HEK293 (cell line): Measurements from ENCODE around the gene MSH2.

Source experiments
- GFI1B ChIP-seq: fragments of 450-650 bp; formaldehyde crosslinking; IDR thresholded peaks from 2 replicates; pipeline ENCODE4 v1.5.1; 2016; ENCODE audit warnings: missing biosample characterization, missing genetic modification characterization
- REPIN1 ChIP-seq: fragments of 450-650 bp; formaldehyde crosslinking; IDR thresholded peaks from 2 replicates; pipeline ENCODE4 v1.5.1; 2017; ENCODE audit warnings: missing biosample characterization, missing genetic modification characterization, low read depth
- ZBTB17 ChIP-seq: fragments of 450-650 bp; formaldehyde crosslinking; IDR thresholded peaks from 2 replicates; pipeline ENCODE4 v1.5.1; 2016; ENCODE audit warnings: missing biosample characterization, missing genetic modification characterization
- ZNF221 ChIP-seq: fragments of 450-650 bp; formaldehyde crosslinking; IDR thresholded peaks from 2 replicates; pipeline ENCODE4 v1.5.1; 2017; ENCODE audit warnings: missing biosample characterization, missing genetic modification characterization, borderline replicate concordance
- ZNF398 ChIP-seq: fragments of 450-650 bp; formaldehyde crosslinking; IDR thresholded peaks from 2 replicates; pipeline ENCODE4 v1.5.1; 2017; ENCODE audit warnings: missing biosample characterization, missing genetic modification characterization
- ZNF530 ChIP-seq: fragments of 450-650 bp; formaldehyde crosslinking; IDR thresholded peaks from 2 replicates; pipeline ENCODE4 v1.5.1; 2016; ENCODE audit warnings: low read depth, missing biosample characterization, missing genetic modification characterization
- ZNF544 ChIP-seq: fragments of 450-650 bp; formaldehyde crosslinking; IDR thresholded peaks from 2 replicates; pipeline ENCODE4 v1.5.0; 2017; ENCODE audit warnings: missing biosample characterization, missing genetic modification characterization
- ZNF707 ChIP-seq: fragments of 450-650 bp; formaldehyde crosslinking; IDR thresholded peaks from 2 replicates; pipeline ENCODE4 v1.5.1; 2016; ENCODE audit warnings: missing biosample characterization, missing genetic modification characterization
- TF ChIP-seq, protein P1 (sequence below): fragments of 450-650 bp; formaldehyde crosslinking; IDR thresholded peaks from 2 replicates; pipeline ENCODE4 v1.5.1; 2016; ENCODE audit warnings: missing biosample characterization, missing genetic modification characterization
- TF ChIP-seq, protein P2 (sequence below): fragments of 450-650 bp; formaldehyde crosslinking; IDR thresholded peaks from 2 replicates; pipeline ENCODE4 v1.5.1; 2016; ENCODE audit warnings: missing biosample characterization, missing genetic modification characterization
- TF ChIP-seq, protein P3 (sequence below): fragments of 450-650 bp; formaldehyde crosslinking; IDR thresholded peaks from 2 replicates; pipeline ENCODE4 v1.5.1; 2016; ENCODE audit warnings: missing biosample characterization, missing genetic modification characterization, low read depth

DNA sequence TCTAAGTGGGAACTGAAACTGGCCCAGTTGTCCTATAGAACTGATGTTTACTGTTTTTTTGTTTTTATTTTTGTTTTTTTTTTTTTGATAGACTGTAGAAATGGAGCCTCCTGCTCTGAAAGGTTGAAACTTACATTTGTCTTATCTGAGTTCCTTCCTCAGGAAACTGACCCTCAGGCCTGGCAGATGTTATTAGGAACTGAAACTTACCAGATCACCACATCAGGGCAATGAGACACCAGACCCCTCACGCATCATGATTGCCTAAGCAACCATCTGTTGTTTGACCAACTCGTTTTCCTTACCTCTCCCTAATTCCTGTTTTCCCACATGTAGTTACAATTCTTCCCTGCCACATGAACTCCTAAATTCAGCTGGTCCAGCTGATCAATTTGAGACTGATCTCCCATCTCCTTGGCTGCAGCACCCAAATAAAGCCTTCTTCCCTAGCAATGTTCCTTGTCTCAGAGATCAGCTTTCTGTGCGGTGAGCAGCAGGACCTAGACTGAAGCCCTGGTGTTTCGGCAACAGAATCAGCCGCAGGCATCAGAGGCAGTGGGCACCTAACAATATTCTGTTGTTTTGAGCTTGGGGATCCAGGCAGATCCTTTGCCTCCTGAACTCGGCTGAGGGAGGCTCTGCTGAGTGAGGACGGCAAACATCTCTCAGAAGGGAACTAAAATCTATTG is 96.8 kb downstream of the MSH2 start:
- TF ChIP-seq ZBTB17 (tag by site-specific recombination) (no peak), GFI1B (tag by site-specific recombination) (no peak), ZNF398 (no peak), ZNF544 (tag by site-specific recombination) (no peak), ZNF221 (tag by site-specific recombination) (no peak), REPIN1 (tag by site-specific recombination) (no peak), ZNF530 (tag by site-specific recombination) (no peak), ZNF707 (tag by site-specific recombination) (no peak)
- TF ChIP-seq, protein P1, sequence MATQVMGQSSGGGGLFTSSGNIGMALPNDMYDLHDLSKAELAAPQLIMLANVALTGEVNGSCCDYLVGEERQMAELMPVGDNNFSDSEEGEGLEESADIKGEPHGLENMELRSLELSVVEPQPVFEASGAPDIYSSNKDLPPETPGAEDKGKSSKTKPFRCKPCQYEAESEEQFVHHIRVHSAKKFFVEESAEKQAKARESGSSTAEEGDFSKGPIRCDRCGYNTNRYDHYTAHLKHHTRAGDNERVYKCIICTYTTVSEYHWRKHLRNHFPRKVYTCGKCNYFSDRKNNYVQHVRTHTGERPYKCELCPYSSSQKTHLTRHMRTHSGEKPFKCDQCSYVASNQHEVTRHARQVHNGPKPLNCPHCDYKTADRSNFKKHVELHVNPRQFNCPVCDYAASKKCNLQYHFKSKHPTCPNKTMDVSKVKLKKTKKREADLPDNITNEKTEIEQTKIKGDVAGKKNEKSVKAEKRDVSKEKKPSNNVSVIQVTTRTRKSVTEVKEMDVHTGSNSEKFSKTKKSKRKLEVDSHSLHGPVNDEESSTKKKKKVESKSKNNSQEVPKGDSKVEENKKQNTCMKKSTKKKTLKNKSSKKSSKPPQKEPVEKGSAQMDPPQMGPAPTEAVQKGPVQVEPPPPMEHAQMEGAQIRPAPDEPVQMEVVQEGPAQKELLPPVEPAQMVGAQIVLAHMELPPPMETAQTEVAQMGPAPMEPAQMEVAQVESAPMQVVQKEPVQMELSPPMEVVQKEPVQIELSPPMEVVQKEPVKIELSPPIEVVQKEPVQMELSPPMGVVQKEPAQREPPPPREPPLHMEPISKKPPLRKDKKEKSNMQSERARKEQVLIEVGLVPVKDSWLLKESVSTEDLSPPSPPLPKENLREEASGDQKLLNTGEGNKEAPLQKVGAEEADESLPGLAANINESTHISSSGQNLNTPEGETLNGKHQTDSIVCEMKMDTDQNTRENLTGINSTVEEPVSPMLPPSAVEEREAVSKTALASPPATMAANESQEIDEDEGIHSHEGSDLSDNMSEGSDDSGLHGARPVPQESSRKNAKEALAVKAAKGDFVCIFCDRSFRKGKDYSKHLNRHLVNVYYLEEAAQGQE, result no peak
- TF ChIP-seq, protein P2, sequence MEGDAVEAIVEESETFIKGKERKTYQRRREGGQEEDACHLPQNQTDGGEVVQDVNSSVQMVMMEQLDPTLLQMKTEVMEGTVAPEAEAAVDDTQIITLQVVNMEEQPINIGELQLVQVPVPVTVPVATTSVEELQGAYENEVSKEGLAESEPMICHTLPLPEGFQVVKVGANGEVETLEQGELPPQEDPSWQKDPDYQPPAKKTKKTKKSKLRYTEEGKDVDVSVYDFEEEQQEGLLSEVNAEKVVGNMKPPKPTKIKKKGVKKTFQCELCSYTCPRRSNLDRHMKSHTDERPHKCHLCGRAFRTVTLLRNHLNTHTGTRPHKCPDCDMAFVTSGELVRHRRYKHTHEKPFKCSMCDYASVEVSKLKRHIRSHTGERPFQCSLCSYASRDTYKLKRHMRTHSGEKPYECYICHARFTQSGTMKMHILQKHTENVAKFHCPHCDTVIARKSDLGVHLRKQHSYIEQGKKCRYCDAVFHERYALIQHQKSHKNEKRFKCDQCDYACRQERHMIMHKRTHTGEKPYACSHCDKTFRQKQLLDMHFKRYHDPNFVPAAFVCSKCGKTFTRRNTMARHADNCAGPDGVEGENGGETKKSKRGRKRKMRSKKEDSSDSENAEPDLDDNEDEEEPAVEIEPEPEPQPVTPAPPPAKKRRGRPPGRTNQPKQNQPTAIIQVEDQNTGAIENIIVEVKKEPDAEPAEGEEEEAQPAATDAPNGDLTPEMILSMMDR (tag by site-specific recombination), result no peak
- TF ChIP-seq, protein P3, sequence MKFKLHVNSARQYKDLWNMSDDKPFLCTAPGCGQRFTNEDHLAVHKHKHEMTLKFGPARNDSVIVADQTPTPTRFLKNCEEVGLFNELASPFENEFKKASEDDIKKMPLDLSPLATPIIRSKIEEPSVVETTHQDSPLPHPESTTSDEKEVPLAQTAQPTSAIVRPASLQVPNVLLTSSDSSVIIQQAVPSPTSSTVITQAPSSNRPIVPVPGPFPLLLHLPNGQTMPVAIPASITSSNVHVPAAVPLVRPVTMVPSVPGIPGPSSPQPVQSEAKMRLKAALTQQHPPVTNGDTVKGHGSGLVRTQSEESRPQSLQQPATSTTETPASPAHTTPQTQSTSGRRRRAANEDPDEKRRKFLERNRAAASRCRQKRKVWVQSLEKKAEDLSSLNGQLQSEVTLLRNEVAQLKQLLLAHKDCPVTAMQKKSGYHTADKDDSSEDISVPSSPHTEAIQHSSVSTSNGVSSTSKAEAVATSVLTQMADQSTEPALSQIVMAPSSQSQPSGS (tag by site-specific recombination), result no peak
